Sigmoid colon (tissue), 4 donors: ENCODE results near the gene IGFLR1.

Experiments used
- POLR2A ChIP-seq, 2 donors: fragments of 450-650 bp; IDR thresholded peaks; one replicate each; pipeline ENCODE4 v1.6.1; 2016; ENCODE audit warnings: antibody characterized with exemption in 2 of 2, mild to moderate bottlenecking in 2 of 2, moderate library complexity in 2 of 2
- POLR2AphosphoS5 ChIP-seq, 4 donors: sonication (generic); formaldehyde crosslinking; IDR thresholded peaks; one replicate each; pipeline ENCODE4 v1.6.1; 2017; ENCODE audit warnings: antibody characterized with exemption in 4 of 4
- TF ChIP-seq, protein P1 (sequence below), 4 experiments: fragments of 450-650 bp in 3 of 4; fragments of 200-600 bp in 1 of 4; IDR thresholded peaks; one replicate each; pipeline ENCODE4 v1.5.1; 2016 to 2019; ENCODE audit warnings: antibody characterized with exemption in 4 of 4, mild to moderate bottlenecking in 3 of 4, moderate library complexity in 2 of 4

- TF ChIP-seq POLR2A (IDR thresholded peaks at IDR 0.05) (peak; percentile 62 to 91), POLR2AphosphoS5 (IDR thresholded peaks at IDR 0.05) (peak; percentile 66 to 97 (median 85))
- TF ChIP-seq, protein P1, sequence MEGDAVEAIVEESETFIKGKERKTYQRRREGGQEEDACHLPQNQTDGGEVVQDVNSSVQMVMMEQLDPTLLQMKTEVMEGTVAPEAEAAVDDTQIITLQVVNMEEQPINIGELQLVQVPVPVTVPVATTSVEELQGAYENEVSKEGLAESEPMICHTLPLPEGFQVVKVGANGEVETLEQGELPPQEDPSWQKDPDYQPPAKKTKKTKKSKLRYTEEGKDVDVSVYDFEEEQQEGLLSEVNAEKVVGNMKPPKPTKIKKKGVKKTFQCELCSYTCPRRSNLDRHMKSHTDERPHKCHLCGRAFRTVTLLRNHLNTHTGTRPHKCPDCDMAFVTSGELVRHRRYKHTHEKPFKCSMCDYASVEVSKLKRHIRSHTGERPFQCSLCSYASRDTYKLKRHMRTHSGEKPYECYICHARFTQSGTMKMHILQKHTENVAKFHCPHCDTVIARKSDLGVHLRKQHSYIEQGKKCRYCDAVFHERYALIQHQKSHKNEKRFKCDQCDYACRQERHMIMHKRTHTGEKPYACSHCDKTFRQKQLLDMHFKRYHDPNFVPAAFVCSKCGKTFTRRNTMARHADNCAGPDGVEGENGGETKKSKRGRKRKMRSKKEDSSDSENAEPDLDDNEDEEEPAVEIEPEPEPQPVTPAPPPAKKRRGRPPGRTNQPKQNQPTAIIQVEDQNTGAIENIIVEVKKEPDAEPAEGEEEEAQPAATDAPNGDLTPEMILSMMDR (IDR thresholded peaks at IDR 0.05), result no peak
Measured at GRCh38 chr19:35756377-35757230, 14.4 kb upstream of the IGFLR1 start, which contains the start of gene HSPB6.
